ENCODE measurements around the gene LYST.

DNA sequence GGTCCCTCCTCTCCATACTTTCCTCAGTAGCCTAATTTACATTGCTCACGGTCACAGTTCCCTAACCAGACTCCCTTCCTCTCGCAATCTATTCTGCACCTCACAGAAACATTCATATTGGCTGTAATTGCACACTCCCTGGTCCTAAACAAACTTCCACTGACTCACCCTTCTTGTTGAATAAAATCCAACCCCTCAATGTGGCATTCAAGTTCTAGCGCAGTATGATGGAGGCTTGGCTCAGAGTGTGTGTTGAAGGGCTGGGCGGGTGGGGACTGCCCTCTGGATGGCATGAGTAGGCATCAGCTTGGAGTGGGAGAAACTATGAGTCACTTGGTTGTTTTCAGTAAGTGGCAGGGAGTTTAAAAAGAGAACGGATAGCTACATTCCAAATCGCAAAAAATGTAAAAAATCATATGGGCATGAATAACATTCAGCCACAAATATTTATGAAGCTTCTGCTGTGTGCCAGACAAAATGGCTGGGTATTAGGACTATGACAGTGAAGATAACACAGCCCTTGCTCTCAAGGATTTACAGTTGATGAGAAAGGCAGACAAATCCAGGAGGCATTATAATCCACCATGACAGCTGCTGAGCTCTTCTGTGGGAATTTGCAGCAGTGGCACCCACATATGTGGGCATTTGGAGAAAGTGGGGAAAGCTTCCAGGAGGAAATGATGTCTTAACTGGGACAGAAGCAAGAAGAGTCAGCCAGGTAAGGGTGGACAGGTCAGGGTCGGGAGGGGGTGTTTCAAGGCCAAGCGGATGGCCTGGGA, 42.2 kb upstream of the LYST start:
- TF ChIP-seq, protein P1, sequence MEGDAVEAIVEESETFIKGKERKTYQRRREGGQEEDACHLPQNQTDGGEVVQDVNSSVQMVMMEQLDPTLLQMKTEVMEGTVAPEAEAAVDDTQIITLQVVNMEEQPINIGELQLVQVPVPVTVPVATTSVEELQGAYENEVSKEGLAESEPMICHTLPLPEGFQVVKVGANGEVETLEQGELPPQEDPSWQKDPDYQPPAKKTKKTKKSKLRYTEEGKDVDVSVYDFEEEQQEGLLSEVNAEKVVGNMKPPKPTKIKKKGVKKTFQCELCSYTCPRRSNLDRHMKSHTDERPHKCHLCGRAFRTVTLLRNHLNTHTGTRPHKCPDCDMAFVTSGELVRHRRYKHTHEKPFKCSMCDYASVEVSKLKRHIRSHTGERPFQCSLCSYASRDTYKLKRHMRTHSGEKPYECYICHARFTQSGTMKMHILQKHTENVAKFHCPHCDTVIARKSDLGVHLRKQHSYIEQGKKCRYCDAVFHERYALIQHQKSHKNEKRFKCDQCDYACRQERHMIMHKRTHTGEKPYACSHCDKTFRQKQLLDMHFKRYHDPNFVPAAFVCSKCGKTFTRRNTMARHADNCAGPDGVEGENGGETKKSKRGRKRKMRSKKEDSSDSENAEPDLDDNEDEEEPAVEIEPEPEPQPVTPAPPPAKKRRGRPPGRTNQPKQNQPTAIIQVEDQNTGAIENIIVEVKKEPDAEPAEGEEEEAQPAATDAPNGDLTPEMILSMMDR (IDR thresholded peaks at IDR 0.05; ENCODE audit: low read length) = no peak
- TF ChIP-seq EZH2 (IDR thresholded peaks at IDR 0.05; ENCODE audit: borderline replicate concordance, low read length) = no peak

All from OCI-LY1 (cell line).